Measurements from ENCODE around the gene LYST.
"Not testable (repeated sequence)": the region's sequence is repeated elsewhere in the genome, so short reads cannot be mapped to it uniquely, and the experiment has no call there.

DNA sequence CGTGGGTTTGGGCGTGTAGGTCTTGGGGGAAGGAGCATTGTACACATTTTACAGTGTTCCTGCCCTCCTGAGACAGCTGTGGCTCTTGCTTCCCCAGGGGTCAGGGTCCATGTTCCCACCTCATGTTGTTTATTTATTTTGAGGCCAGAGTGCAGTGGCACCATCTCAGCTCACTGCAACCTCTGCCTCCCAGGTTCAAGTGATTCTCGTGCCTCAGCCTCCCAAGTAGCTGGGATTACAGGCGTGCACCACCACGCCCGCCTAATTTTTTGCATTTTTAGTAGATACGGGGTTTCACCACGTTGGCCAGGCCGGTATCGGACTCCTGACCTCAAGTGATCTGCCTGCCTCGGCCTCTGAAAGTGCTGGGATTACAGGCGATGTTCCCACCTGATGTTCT lies 219.2 kb downstream of the LYST start:
- TF ChIP-seq, protein P1, sequence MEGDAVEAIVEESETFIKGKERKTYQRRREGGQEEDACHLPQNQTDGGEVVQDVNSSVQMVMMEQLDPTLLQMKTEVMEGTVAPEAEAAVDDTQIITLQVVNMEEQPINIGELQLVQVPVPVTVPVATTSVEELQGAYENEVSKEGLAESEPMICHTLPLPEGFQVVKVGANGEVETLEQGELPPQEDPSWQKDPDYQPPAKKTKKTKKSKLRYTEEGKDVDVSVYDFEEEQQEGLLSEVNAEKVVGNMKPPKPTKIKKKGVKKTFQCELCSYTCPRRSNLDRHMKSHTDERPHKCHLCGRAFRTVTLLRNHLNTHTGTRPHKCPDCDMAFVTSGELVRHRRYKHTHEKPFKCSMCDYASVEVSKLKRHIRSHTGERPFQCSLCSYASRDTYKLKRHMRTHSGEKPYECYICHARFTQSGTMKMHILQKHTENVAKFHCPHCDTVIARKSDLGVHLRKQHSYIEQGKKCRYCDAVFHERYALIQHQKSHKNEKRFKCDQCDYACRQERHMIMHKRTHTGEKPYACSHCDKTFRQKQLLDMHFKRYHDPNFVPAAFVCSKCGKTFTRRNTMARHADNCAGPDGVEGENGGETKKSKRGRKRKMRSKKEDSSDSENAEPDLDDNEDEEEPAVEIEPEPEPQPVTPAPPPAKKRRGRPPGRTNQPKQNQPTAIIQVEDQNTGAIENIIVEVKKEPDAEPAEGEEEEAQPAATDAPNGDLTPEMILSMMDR (conservative IDR thresholded peaks at IDR 0.05; ENCODE audit: low read length) = not testable (repeated sequence)
- not testable (repeated sequence) for TF ChIP-seq EZH2phosphoT487 (IDR thresholded peaks at IDR 0.05; ENCODE audit: borderline replicate concordance)
